Gastrocnemius medialis (tissue), 4 donors: ENCODE measurements around the gene HTR4.

ENCODE experiments used
- CTCF ChIP-seq, 5 experiments: fragments of 450-650 bp in 3 of 5; fragments of 200-600 bp in 2 of 5; sonication (generic) in 2 of 5; IDR thresholded peaks in 4 of 5; conservative IDR thresholded peaks in 1 of 5; 1 replicate in 4 of 5; 2 replicates in 1 of 5; pipeline ENCODE4 v1.5.1; 2016 to 2019; ENCODE audit warnings: antibody characterized with exemption in 5 of 5, mild to moderate bottlenecking in 3 of 5, moderate library complexity in 3 of 5
- POLR2A ChIP-seq, 2 donors: fragments of 450-650 bp; IDR thresholded peaks; one replicate each; pipeline ENCODE4 v1.6.1; 2017; ENCODE audit warnings: antibody characterized with exemption in 2 of 2, mild to moderate bottlenecking in 2 of 2, moderate library complexity in 2 of 2

GRCh38 chr5:148583421-148583965 lies 70.8 kb downstream of the HTR4 start:
- TF ChIP-seq POLR2A (IDR thresholded peaks at IDR 0.05) = no peak
- TF ChIP-seq CTCF (IDR thresholded peaks at IDR 0.05 in 4 of 5, conservative IDR thresholded peaks at IDR 0.05 in 1 of 5) = no peak
